Measurements from ENCODE around the gene CCPG1.

Gene CCPG1

GRCh38 chr15:55379095-55379494 is 29.1 kb downstream of the CCPG1 start:
- no peak for ATAC-seq
- no peak for TF ChIP-seq ESRRG (CRISPR knock-in tag; IDR thresholded peaks at IDR 0.05)
- TF ChIP-seq CREB5 (CRISPR knock-in tag; IDR thresholded peaks at IDR 0.05; ENCODE audit: low read depth) = no peak
- TF ChIP-seq CSDC2 (CRISPR knock-in tag; IDR thresholded peaks at IDR 0.05) = no peak
- TF ChIP-seq TOX (CRISPR knock-in tag; IDR thresholded peaks at IDR 0.05; ENCODE audit: borderline replicate concordance) = no peak
- TF ChIP-seq ZNF70 (CRISPR knock-in tag; IDR thresholded peaks at IDR 0.05) = no peak
- no peak for TF ChIP-seq TCF4 (CRISPR knock-in tag; IDR thresholded peaks at IDR 0.05; ENCODE audit: borderline replicate concordance)
- TF ChIP-seq, protein P1, sequence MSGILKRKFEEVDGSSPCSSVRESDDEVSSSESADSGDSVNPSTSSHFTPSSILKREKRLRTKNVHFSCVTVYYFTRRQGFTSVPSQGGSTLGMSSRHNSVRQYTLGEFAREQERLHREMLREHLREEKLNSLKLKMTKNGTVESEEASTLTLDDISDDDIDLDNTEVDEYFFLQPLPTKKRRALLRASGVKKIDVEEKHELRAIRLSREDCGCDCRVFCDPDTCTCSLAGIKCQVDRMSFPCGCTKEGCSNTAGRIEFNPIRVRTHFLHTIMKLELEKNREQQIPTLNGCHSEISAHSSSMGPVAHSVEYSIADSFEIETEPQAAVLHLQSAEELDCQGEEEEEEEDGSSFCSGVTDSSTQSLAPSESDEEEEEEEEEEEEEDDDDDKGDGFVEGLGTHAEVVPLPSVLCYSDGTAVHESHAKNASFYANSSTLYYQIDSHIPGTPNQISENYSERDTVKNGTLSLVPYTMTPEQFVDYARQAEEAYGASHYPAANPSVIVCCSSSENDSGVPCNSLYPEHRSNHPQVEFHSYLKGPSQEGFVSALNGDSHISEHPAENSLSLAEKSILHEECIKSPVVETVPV (CRISPR knock-in tag; IDR thresholded peaks at IDR 0.05) = no peak
- no peak for TF ChIP-seq ISL1 (CRISPR knock-in tag; IDR thresholded peaks at IDR 0.05)
- TF ChIP-seq ARNTL (CRISPR knock-in tag; IDR thresholded peaks at IDR 0.05; ENCODE audit: borderline replicate concordance, low read depth) = no peak
- no peak for TF ChIP-seq SNAI2 (CRISPR knock-in tag; IDR thresholded peaks at IDR 0.05)
- no peak for TF ChIP-seq TSHZ2 (CRISPR knock-in tag; IDR thresholded peaks at IDR 0.05)
- TF ChIP-seq ZNF565 (CRISPR knock-in tag; conservative IDR thresholded peaks at IDR 0.05; ENCODE audit: low read depth) = no peak
- TF ChIP-seq POU6F1 (CRISPR knock-in tag; IDR thresholded peaks at IDR 0.05; ENCODE audit: borderline replicate concordance, low read depth) = no peak
- no peak for TF ChIP-seq ZC3H10 (CRISPR knock-in tag; IDR thresholded peaks at IDR 0.05)
- no peak for TF ChIP-seq RARB (CRISPR knock-in tag; IDR thresholded peaks at IDR 0.05)
- TF ChIP-seq PPARA (CRISPR knock-in tag; IDR thresholded peaks at IDR 0.05; ENCODE audit: borderline replicate concordance) = no peak
- TF ChIP-seq ZFP30 (CRISPR knock-in tag; IDR thresholded peaks at IDR 0.05) = no peak

GRCh38 chr15:55372701-55373440 is 35.3 kb downstream of the CCPG1 start:
- ATAC-seq = no peak
- no peak for TF ChIP-seq CSDC2 (CRISPR knock-in tag; IDR thresholded peaks at IDR 0.05)
- TF ChIP-seq RARB (CRISPR knock-in tag; IDR thresholded peaks at IDR 0.05) = no peak
- TF ChIP-seq CREB5 (CRISPR knock-in tag; IDR thresholded peaks at IDR 0.05; ENCODE audit: low read depth) = no peak
- no peak for TF ChIP-seq ZFP3 (CRISPR knock-in tag; IDR thresholded peaks at IDR 0.05)
- no peak for TF ChIP-seq GLIS3 (CRISPR knock-in tag; IDR thresholded peaks at IDR 0.05)
- no peak for TF ChIP-seq ISL1 (CRISPR knock-in tag; IDR thresholded peaks at IDR 0.05)
- TF ChIP-seq TOX (CRISPR knock-in tag; IDR thresholded peaks at IDR 0.05; ENCODE audit: borderline replicate concordance) = no peak

- no peak for ATAC-seq
- TF ChIP-seq ZNF8 (CRISPR knock-in tag; IDR thresholded peaks at IDR 0.05) = no peak
- TF ChIP-seq BACH2 (CRISPR knock-in tag; IDR thresholded peaks at IDR 0.05; ENCODE audit: borderline replicate concordance) = no peak
- no peak for TF ChIP-seq CREB5 (CRISPR knock-in tag; IDR thresholded peaks at IDR 0.05; ENCODE audit: low read depth)
- TF ChIP-seq, protein P1 (CRISPR knock-in tag; IDR thresholded peaks at IDR 0.05) = no peak
- no peak for TF ChIP-seq RARB (CRISPR knock-in tag; IDR thresholded peaks at IDR 0.05)
- no peak for TF ChIP-seq PPARA (CRISPR knock-in tag; IDR thresholded peaks at IDR 0.05; ENCODE audit: borderline replicate concordance)
- no peak for TF ChIP-seq TOX (CRISPR knock-in tag; IDR thresholded peaks at IDR 0.05; ENCODE audit: borderline replicate concordance)
- no peak for TF ChIP-seq ZFP3 (CRISPR knock-in tag; IDR thresholded peaks at IDR 0.05)
- TF ChIP-seq ZNF70 (CRISPR knock-in tag; IDR thresholded peaks at IDR 0.05) = no peak
- TF ChIP-seq ZNF565 (CRISPR knock-in tag; conservative IDR thresholded peaks at IDR 0.05; ENCODE audit: low read depth) = no peak
- no peak for TF ChIP-seq ESRRG (CRISPR knock-in tag; IDR thresholded peaks at IDR 0.05)
- TF ChIP-seq, protein P2, sequence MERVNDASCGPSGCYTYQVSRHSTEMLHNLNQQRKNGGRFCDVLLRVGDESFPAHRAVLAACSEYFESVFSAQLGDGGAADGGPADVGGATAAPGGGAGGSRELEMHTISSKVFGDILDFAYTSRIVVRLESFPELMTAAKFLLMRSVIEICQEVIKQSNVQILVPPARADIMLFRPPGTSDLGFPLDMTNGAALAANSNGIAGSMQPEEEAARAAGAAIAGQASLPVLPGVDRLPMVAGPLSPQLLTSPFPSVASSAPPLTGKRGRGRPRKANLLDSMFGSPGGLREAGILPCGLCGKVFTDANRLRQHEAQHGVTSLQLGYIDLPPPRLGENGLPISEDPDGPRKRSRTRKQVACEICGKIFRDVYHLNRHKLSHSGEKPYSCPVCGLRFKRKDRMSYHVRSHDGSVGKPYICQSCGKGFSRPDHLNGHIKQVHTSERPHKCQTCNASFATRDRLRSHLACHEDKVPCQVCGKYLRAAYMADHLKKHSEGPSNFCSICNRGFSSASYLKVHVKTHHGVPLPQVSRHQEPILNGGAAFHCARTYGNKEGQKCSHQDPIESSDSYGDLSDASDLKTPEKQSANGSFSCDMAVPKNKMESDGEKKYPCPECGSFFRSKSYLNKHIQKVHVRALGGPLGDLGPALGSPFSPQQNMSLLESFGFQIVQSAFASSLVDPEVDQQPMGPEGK (CRISPR knock-in tag; IDR thresholded peaks at IDR 0.05; ENCODE audit: borderline replicate concordance) = no peak
- TF ChIP-seq GLIS3 (CRISPR knock-in tag; IDR thresholded peaks at IDR 0.05) = no peak
- TF ChIP-seq CSDC2 (CRISPR knock-in tag; IDR thresholded peaks at IDR 0.05) = no peak
- no peak for TF ChIP-seq OSR1 (CRISPR knock-in tag; IDR thresholded peaks at IDR 0.05)
These were observed 41.2 kb downstream of the CCPG1 start for GRCh38 chr15:55366981-55367380.
